Bronchial epithelial cell (primary cell): ENCODE results near the gene TDG. TPM values are rescaled to one million over a fixed set of nuclear protein-coding genes. Genes with fewer than 3 reads are reported as not detected.

Experiments
- DNase-seq: peaks from one replicate; pipeline ENCODE4 v3.0.0-alpha.2; 2010; ENCODE audit warnings: low read depth
- FAIRE-seq: peaks from 2 replicates; lab custom pipeline; 2011; peaks lifted over from hg19 to GRCh38; lab: Jason Lieb, UNC
- H3K27me3 ChIP-seq: 2 replicates; pipeline ENCODE4 v1.5.1; 2011; ENCODE audit warnings: low read length; ENCODE audit not compliant: control insufficient read depth, insufficient read depth
- H3K36me3 ChIP-seq: 2 replicates; pipeline ENCODE4 v1.5.1; 2011; ENCODE audit warnings: low read length; ENCODE audit not compliant: control insufficient read depth, insufficient read depth
- H3K4me3 ChIP-seq: 2 replicates; pipeline ENCODE4 v1.5.1; 2011; ENCODE audit warnings: mild to moderate bottlenecking, low read depth, low read length, control low read depth
- total RNA-seq: library from RNA; depleted of rRNA; stranded (reverse); fragments of >200 nt; gene quantifications from 2 replicates; pipeline ENCODE4 v1.2.1, GENCODE V29; 2014
- TF ChIP-seq, protein P1 (sequence below): IDR thresholded peaks from 2 replicates; pipeline ENCODE4 v1.5.1; 2011; ENCODE audit warnings: mild to moderate bottlenecking, moderate library complexity, low read length, control low read depth, inconsistent platforms; ENCODE audit not compliant: insufficient read depth, severe bottlenecking

Gene TDG
- total RNA-seq, 1 donor from 2014 or later = 25.5 TPM

GRCh38 chr12:103978384-103978982 is 12.8 kb downstream of the TDG start:
- DNase-seq (no peak), FAIRE-seq (no peak)
- Histone ChIP-seq H3K27me3 (no peaks in the 10 kb centered on the region), H3K4me3 (no peak overlapping the region), H3K36me3 (peaks cover 9% of the 10 kb centered on the region)
- TF ChIP-seq, protein P1, sequence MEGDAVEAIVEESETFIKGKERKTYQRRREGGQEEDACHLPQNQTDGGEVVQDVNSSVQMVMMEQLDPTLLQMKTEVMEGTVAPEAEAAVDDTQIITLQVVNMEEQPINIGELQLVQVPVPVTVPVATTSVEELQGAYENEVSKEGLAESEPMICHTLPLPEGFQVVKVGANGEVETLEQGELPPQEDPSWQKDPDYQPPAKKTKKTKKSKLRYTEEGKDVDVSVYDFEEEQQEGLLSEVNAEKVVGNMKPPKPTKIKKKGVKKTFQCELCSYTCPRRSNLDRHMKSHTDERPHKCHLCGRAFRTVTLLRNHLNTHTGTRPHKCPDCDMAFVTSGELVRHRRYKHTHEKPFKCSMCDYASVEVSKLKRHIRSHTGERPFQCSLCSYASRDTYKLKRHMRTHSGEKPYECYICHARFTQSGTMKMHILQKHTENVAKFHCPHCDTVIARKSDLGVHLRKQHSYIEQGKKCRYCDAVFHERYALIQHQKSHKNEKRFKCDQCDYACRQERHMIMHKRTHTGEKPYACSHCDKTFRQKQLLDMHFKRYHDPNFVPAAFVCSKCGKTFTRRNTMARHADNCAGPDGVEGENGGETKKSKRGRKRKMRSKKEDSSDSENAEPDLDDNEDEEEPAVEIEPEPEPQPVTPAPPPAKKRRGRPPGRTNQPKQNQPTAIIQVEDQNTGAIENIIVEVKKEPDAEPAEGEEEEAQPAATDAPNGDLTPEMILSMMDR = no peak

GRCh38 chr12:103986829-103987228 is 21.2 kb downstream of the TDG start:
- Histone ChIP-seq H3K36me3 (peaks cover 6% of the 10 kb centered on the region), H3K4me3 (no peak overlapping the region), H3K27me3 (no peaks in the 10 kb centered on the region)
- FAIRE-seq (peak; percentile 13), DNase-seq (no peak)
- TF ChIP-seq, protein P1 = no peak

- H3K36me3 ChIP-seq = no peaks in the 10 kb centered on the region
- TF ChIP-seq, protein P1 = no peak
- no peak for DNase-seq
- no peaks in the 10 kb centered on the region for H3K27me3 ChIP-seq
- no peak for FAIRE-seq
- no peak overlapping the region for H3K4me3 ChIP-seq
These were observed 28.6 kb downstream of the TDG start for GRCh38 chr12:103994235-103994634.

GRCh38 chr12:103996595-103996994 is 30.9 kb downstream of the TDG start:
- TF ChIP-seq, protein P1 = no peak
- no peak for FAIRE-seq

GRCh38 chr12:103997286-103997900 is 31.7 kb downstream of the TDG start:
- no peaks in the 10 kb centered on the region for H3K36me3 ChIP-seq
- H3K4me3 ChIP-seq = no peak overlapping the region
- H3K27me3 ChIP-seq = no peaks in the 10 kb centered on the region
- FAIRE-seq (no peak), DNase-seq (no peak)
- TF ChIP-seq, protein P1 = no peak

More at GRCh38 chr12:103996595-103996994, 30.9 kb downstream of the TDG start:
- no peaks in the 10 kb centered on the region for H3K36me3 ChIP-seq
- H3K27me3 ChIP-seq = no peaks in the 10 kb centered on the region
- H3K4me3 ChIP-seq = no peak overlapping the region
- DNase-seq = no peak
